Stimulated activated CD4-positive, alpha-beta T cell treated with anti-CD3 and anti-CD28 coated beads, Interleukin-2, amount 100 ng/mL, for 24 hours (primary cell): Measurements from ENCODE around the gene WNT8B.
A peak's percentile ranks its signal among the peaks of the same experiment; 100 is the strongest.

ENCODE experiments used
- DNase-seq, 2 donors: peaks; one replicate each; pipeline ENCODE4 v3.0.0-alpha.2; 2020

Gene WNT8B

DNA sequence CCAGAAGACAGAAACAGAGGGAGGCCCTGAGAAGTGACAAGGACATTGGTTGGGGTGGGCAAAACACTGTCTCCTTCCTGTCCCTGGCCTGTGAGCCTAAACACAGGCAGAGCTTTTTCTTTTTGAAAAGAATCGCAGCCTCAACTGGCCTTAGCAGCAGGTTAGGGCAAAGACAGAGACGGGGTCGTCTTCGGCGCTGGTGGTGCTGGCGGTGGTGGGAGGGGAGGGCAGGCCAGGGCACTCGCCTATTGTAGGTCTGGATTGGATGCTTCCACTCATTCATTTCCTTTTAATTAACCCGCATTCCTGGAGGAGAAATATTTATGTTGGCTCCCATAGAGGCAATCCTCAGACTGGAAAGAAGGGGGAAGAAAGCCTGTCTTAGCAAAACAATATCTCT lies 22.6 kb downstream of the WNT8B start:
- DNase-seq: no peak

- no peak for DNase-seq
These were observed 23.1 kb downstream of the WNT8B start for GRCh38 chr10:100485801-100486495.

GRCh38 chr10:100487529-100487928 lies 24.7 kb downstream of the WNT8B start:
- DNase-seq: no peak

DNA sequence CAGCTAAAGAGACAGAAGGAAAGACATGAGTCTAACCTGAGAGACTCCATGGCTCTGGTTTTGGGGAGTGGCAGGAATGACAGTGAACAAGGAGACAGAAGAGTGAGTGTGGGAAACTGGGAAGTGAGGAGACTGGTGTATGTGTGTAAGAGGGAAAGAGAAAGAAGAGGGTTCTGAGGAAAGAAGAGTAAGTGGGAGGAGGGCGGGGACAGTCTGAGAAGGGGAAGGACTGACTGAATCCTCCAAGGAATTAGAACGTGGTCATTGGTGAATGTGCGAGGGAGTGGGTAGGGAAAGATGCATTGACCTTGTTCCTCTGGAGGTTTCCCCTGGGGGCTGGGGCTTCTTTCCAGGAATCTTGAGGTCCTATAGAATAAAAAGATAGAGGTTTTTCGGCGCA lies 26.6 kb downstream of the WNT8B start:
- no peak for DNase-seq

DNA sequence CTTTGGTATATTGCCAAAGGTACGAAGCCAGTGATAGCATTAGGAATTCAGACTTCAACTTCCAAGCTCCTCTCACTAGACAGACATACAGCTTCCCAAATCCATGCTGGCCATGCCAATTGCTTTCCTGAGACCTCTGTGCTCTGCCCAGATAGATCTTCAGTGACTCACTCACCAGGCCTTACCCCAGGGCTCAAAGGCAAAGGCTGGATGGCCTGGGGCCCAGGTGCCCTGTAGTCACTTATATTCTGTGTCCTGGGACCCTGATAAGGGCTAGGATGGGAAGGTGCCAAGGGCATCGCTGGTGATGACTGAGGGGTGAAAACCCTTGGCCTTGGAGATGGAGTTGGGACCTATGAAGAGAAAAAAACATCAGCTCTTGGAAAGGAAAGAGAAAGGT lies 27.7 kb downstream of the WNT8B start:
- no peak for DNase-seq

DNA sequence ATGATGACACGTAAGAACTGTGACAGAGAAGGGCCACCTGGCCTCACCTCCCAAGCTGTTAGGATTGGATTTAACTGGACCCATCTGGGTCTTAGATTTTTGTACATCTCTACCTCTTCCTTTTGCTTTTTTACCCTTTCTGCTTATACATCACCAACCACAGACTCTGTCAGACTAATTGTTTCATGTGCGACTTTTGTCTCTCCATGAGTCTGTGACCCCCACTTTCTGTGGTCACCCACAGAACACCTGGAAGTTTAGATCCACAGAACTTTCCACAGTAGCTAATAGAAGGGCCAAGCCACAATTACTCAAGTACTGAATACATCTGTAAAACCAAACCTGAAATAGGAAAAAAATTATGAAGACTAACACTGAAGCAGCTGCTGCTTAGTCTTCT lies 33.8 kb downstream of the WNT8B start:
- no peak for DNase-seq

DNA sequence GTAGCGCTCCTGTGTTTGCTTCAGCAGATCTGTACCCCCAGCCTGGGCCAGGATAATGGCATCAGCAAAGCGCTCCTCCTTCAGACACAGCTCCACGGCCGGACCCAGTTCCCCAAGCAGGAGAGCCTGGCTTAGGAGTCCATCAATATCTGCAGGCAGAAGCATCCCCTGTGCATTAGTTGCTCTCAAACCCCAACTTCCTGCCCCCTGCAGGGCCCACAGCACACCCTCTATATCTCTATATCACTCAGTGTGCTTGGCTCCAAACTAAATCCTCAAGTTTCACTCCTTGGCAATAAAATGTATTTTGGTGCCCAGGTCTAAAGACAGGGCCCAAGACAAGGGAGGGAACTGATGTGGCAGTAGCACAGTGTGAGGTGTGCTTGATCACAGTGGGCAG lies 35.2 kb downstream of the WNT8B start:
- no peak for DNase-seq

GRCh38 chr10:100501423-100501822 lies 38.6 kb downstream of the WNT8B start:
- DNase-seq: no peak

DNA sequence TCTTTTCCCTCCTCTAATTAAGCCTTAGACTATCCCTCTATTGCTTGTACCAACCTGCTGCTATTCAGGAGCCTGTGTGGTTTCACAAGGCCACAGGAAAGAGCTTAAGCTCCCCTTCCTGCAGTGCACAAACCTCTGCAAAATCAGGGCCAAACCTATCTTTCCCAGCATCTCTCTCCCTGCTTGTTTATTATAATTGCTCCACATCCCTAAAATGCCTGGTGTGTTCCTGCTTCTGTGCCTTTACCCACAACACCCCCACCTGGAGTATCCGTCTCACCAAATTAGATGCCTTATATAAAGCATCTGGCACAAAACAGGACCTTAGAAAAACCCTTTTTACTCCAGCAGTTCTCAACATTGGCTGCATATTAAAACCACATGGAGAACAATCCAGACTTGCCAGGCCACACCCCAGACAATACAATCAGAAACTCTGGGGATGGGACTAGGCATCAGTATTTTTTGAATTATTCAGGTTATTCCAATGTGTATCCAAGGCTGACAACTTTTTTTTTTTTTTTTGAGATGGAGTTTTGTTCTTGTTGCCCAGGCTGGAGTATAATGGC lies 40.2 kb downstream of the WNT8B start:
- DNase-seq: no peak

DNA sequence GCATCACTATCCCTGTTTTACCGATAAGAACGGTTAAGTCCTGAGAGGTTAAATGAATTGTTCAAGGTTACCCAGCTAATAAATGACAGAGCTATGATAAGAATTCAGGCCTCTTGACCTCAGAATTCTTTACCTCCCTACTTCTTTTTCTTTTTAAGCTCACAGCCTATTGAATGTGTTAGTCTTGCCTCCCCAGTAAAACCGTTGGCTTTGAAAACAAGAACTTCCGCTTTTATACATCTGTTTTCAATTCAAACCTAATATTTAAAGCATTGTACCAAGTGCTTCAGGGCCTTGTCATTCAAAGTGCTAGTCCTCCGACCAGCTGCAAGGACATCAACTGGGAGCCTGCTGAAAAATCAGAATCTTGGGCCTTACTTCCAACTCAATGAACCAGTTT lies 41.3 kb downstream of the WNT8B start:
- no peak for DNase-seq

GRCh38 chr10:100505164-100505563 lies 42.4 kb downstream of the WNT8B start:
- no peak for DNase-seq

GRCh38 chr10:100506596-100507356 lies 44.0 kb downstream of the WNT8B start:
- no peak for DNase-seq

GRCh38 chr10:100507357-100507732 lies 44.5 kb downstream of the WNT8B start:
- DNase-seq: no peak

- DNase-seq: no peak
These were observed 45.5 kb downstream of the WNT8B start for GRCh38 chr10:100508266-100508665.

DNA sequence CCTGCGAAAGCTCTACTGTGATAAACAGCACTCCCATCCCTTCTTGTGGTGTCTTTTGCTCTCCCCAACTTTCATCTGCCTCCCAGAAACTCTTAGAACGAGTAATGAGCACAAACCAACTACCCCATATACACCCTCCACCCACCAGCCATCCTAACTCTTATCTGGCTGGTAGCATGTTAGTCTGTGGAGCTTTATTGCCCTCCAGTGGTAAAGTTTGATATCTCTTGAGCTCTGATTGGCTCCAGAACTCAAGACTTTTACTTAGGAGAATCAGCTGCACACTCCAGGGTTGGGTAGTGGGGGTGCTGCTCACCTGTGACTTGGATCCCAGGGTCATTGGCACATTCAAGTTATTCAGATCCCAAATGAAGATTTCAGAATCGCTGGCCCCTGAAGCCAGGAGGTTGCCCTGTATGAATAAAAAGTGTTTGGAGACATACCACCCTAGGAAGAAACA lies 45.9 kb downstream of the WNT8B start:
- DNase-seq: peak; percentile 13 to 44

- DNase-seq: peak; percentile 40 to 50
These were observed 46.5 kb downstream of the WNT8B start for GRCh38 chr10:100509241-100509840.

GRCh38 chr10:100510533-100511308 lies 47.9 kb downstream of the WNT8B start:
- peak; percentile 57 for DNase-seq

DNA sequence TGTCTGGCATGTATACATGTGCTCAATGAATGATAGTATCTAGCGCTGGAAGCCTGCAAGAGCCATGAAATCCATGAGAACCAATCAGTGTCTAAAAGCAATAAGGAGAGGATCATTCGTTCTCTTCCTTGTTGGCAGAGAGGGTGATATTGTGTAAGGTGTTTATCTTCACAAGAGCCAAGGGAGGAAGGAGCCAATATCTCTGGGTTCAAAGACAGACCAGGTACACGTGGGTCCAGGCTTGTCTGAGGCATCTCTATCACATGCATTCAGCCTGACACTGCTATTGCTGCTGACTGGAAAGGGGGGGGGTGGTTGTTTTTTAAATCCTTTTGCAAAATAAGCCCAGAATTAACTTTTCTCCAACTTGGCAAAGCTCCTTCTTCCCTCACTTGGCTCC lies 52.8 kb downstream of the WNT8B start:
- no peak for DNase-seq

GRCh38 chr10:100516847-100517246 lies 54.0 kb downstream of the WNT8B start:
- DNase-seq: no peak

GRCh38 chr10:100518761-100519241 lies 56.0 kb downstream of the WNT8B start:
- DNase-seq: peak; percentile 66 to 77

GRCh38 chr10:100519311-100520051 lies 56.7 kb downstream of the WNT8B start, which contains the start of gene SEC31B:
TSS of gene SEC31B (minus strand) at chr10:100519861. CDS start at chr10:100516952, 2,909 bp downstream.
- DNase-seq: no peak

DNA sequence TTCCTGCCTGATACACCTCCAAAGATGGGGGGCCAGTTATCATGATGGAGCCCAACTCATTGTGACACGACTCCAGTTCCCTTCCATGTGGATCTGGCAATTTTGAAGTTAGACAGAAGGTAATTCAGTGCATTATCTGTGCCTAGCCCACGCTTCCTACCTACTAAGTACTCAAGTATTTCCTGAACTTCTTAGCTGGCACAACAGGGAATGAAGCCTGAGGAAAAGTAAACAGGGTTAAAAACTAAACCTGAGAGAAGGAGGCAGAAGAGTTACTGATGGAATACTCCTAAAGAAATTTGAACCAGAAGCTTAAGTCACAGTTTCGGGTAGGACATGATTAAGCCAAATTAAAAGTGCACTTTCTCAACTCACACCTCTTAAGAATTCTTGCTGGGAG lies 58.0 kb downstream of the WNT8B start:
- no peak for DNase-seq
